WTC11 (cell line): ENCODE data around the gene BCAS1. TPM values are rescaled to one million over a fixed set of nuclear protein-coding genes. Genes with fewer than 3 reads are reported as not detected.

Source experiments
- ATAC-seq: fragments of 200-7000 bp; cut with Tn5 transposase; 2 replicates; pipeline ENCODE4 v1.10.0; 2021; ENCODE audit warnings: mild to moderate bottlenecking, moderate library complexity
- CTCF ChIA-PET: fragments of 300-600 bp; sonication (Branson Sonifier 250); formaldehyde crosslinking; loops from one replicate; lab custom pipeline; 2021; ENCODE audit warnings: antibody characterized with exemption; lab: Charles Lee
- POLR2A ChIA-PET: fragments of 350-600 bp; sonication (Branson Sonifier 250); formaldehyde crosslinking; loops from one replicate; lab custom pipeline; 2021; ENCODE audit warnings: antibody characterized with exemption; lab: Charles Lee
- DNase-seq: peaks from one replicate; pipeline ENCODE4 v3.0.0; 2021; ENCODE audit warnings: low spot score
- H3K27ac Mint-ChIP-seq: 2 replicates; pipeline ENCODE4 v1.8.0; 2021; ENCODE audit warnings: mixed read lengths
- H3K27me3 Mint-ChIP-seq: 2 replicates; pipeline ENCODE4 v1.8.0; 2021; ENCODE audit warnings: low read depth, mild to moderate bottlenecking, moderate library complexity, mixed read lengths
- H3K36me3 Mint-ChIP-seq: 2 replicates; pipeline ENCODE4 v1.8.0; 2021; ENCODE audit warnings: mixed read lengths
- H3K4me1 Mint-ChIP-seq: 2 replicates; pipeline ENCODE4 v1.8.0; 2022; ENCODE audit warnings: mixed read lengths
- H3K4me3 Mint-ChIP-seq: 2 replicates; pipeline ENCODE4 v1.8.0; 2021; ENCODE audit warnings: mild to moderate bottlenecking, moderate library complexity, mixed read lengths
- H3K9me3 Mint-ChIP-seq: 2 replicates; pipeline ENCODE4 v1.8.0; 2021; ENCODE audit warnings: mixed read lengths
- CDX4 ChIP-seq: fragments of 250-450 bp; sonication (Bioruptor Pico); IDR thresholded peaks from 2 replicates; pipeline ENCODE4 v1.9.0; 2021; ENCODE audit warnings: moderate library complexity, mild to moderate bottlenecking, inconsistent platforms, borderline replicate concordance
- CREB1 ChIP-seq: sonication (generic); formaldehyde crosslinking; IDR thresholded peaks from 2 replicates; pipeline ENCODE4 v1.8.0; 2023; ENCODE audit warnings: mild to moderate bottlenecking, missing genetic modification reagents
- E2F4 ChIP-seq: sonication (generic); formaldehyde crosslinking; IDR thresholded peaks from 2 replicates; pipeline ENCODE4 v1.8.1; 2022; ENCODE audit warnings: low read depth, mild to moderate bottlenecking, moderate library complexity, missing genetic modification reagents, borderline replicate concordance
- ERG ChIP-seq: fragments of 250-450 bp; sonication (Bioruptor Pico); IDR thresholded peaks from 2 replicates; pipeline ENCODE4 v1.8.0; 2021; ENCODE audit warnings: mild to moderate bottlenecking
- ESRRA ChIP-seq: sonication (generic); formaldehyde crosslinking; IDR thresholded peaks from 2 replicates; pipeline ENCODE4 v1.8.1; 2022; ENCODE audit warnings: mild to moderate bottlenecking, missing genetic modification reagents, borderline replicate concordance
- FOXJ3 ChIP-seq: sonication (generic); formaldehyde crosslinking; IDR thresholded peaks from 2 replicates; pipeline ENCODE4 v1.9.0; 2021; ENCODE audit warnings: missing genetic modification reagents, mild to moderate bottlenecking, borderline replicate concordance
- GRHL2 ChIP-seq: fragments of 250-450 bp; sonication (Bioruptor Pico); IDR thresholded peaks from 2 replicates; pipeline ENCODE4 v1.8.0; 2022; ENCODE audit warnings: mild to moderate bottlenecking, moderate library complexity; ENCODE audit not compliant: insufficient replicate concordance, severe bottlenecking
- JAZF1 ChIP-seq: fragments of 250-450 bp; sonication (Bioruptor Pico); IDR thresholded peaks from 2 replicates; pipeline ENCODE4 v1.9.0; 2021; ENCODE audit warnings: moderate library complexity, mild to moderate bottlenecking, inconsistent platforms
- MAX ChIP-seq: sonication (generic); formaldehyde crosslinking; IDR thresholded peaks from 2 replicates; pipeline ENCODE4 v1.8.0; 2022; ENCODE audit warnings: mild to moderate bottlenecking, missing genetic modification reagents
- MYBL2 ChIP-seq: sonication (generic); formaldehyde crosslinking; IDR thresholded peaks from 2 replicates; pipeline ENCODE4 v1.8.1; 2023; ENCODE audit warnings: mild to moderate bottlenecking, moderate library complexity, missing genetic modification reagents
- NR1H2 ChIP-seq: sonication (generic); formaldehyde crosslinking; IDR thresholded peaks from 2 replicates; pipeline ENCODE4 v1.9.0; 2021; ENCODE audit warnings: mild to moderate bottlenecking, moderate library complexity, missing genetic modification reagents
- PRDM15 ChIP-seq: sonication (generic); formaldehyde crosslinking; IDR thresholded peaks from 2 replicates; pipeline ENCODE4 v1.8.0; 2022; ENCODE audit warnings: missing genetic modification reagents
- RORB ChIP-seq: fragments of 250-450 bp; sonication (Bioruptor Pico); IDR thresholded peaks from 2 replicates; pipeline ENCODE4 v1.9.0; 2021; ENCODE audit warnings: mild to moderate bottlenecking
- TCF7 ChIP-seq: sonication (generic); formaldehyde crosslinking; IDR thresholded peaks from 2 replicates; pipeline ENCODE4 v1.8.0; 2022; ENCODE audit warnings: mild to moderate bottlenecking, low read depth, missing genetic modification reagents, moderate library complexity
- TEAD4 ChIP-seq: sonication (generic); formaldehyde crosslinking; IDR thresholded peaks from 2 replicates; pipeline ENCODE4 v1.8.0; 2022; ENCODE audit warnings: mild to moderate bottlenecking, missing genetic modification reagents
- USF1 ChIP-seq: sonication (generic); formaldehyde crosslinking; IDR thresholded peaks from 2 replicates; pipeline ENCODE4 v1.8.0; 2022; ENCODE audit warnings: mild to moderate bottlenecking, missing genetic modification reagents
- ZBTB21 ChIP-seq: sonication (generic); formaldehyde crosslinking; IDR thresholded peaks from 2 replicates; pipeline ENCODE4 v1.8.1; 2023; ENCODE audit warnings: mild to moderate bottlenecking, missing genetic modification reagents, borderline replicate concordance
- ZMAT4 ChIP-seq: fragments of 250-450 bp; sonication (Bioruptor Pico); IDR thresholded peaks from 2 replicates; pipeline ENCODE4 v1.9.0; 2021; ENCODE audit warnings: mild to moderate bottlenecking
- ZNF138 ChIP-seq: sonication (generic); formaldehyde crosslinking; conservative IDR thresholded peaks from 2 replicates; pipeline ENCODE4 v1.8.1; 2022; ENCODE audit warnings: mild to moderate bottlenecking, moderate library complexity, missing genetic modification reagents
- ZNF281 ChIP-seq: sonication (generic); formaldehyde crosslinking; IDR thresholded peaks from 2 replicates; pipeline ENCODE4 v1.8.0; 2023; ENCODE audit warnings: mild to moderate bottlenecking, missing genetic modification reagents
- ZNF512 ChIP-seq: sonication (generic); formaldehyde crosslinking; IDR thresholded peaks from 2 replicates; pipeline ENCODE4 v1.8.1; 2022; ENCODE audit warnings: missing genetic modification reagents, borderline replicate concordance
- ZNF671 ChIP-seq: fragments of 250-450 bp; sonication (Bioruptor Pico); IDR thresholded peaks from 2 replicates; pipeline ENCODE4 v1.8.0; 2021; ENCODE audit warnings: mild to moderate bottlenecking
- total RNA-seq: library from RNA; stranded (reverse); gene quantifications from 3 replicates; pipeline ENCODE4 v1.2.3, GENCODE V29; 2021

Gene BCAS1
- total RNA-seq, 1 experiment from 2014 or later, result 0.11 TPM

- TF ChIP-seq ZNF512, result no peak
- TF ChIP-seq CREB1 (CRISPR knock-in tag), result no peak
- no peak for TF ChIP-seq NR1H2 (CRISPR knock-in tag)
- no peak for TF ChIP-seq RORB
- no peak for TF ChIP-seq ZBTB21
- no peak for TF ChIP-seq FOXJ3
Measured at GRCh38 chr20:53966774-53967398, 103.5 kb downstream of the BCAS1 start (continued).

- DNase-seq (no peak), ATAC-seq (no peak)
- Mint-ChIP-seq H3K9me3 (peaks cover 11% of the 10 kb centered on the region; the same call in 1 of the 2 replicates), H3K4me1 (peaks cover 21% of the 10 kb centered on the region), H3K36me3 (no peaks in the 10 kb centered on the region), H3K27ac (no peak overlapping the region), H3K4me3 (no peak overlapping the region), H3K27me3 (no peaks in the 10 kb centered on the region)
- POLR2A ChIA-PET, result no interaction called here
- no peak for TF ChIP-seq ESRRA
- no peak for TF ChIP-seq ZMAT4 (CRISPR knock-in tag)
- TF ChIP-seq TCF7, result no peak
- TF ChIP-seq MAX (CRISPR knock-in tag), result no peak
- TF ChIP-seq ZNF671 (CRISPR knock-in tag), result no peak
- TF ChIP-seq USF1, result no peak
- no peak for TF ChIP-seq ZNF281
- TF ChIP-seq TEAD4, result no peak
- no peak for TF ChIP-seq CDX4 (CRISPR knock-in tag)
- no peak for TF ChIP-seq ERG (CRISPR knock-in tag)
- no peak for TF ChIP-seq MYBL2 (CRISPR knock-in tag)
- no peak for TF ChIP-seq PRDM15 (CRISPR knock-in tag)
- TF ChIP-seq ZNF138, result no peak
- no peak for TF ChIP-seq JAZF1 (CRISPR knock-in tag)
- TF ChIP-seq GRHL2 (CRISPR knock-in tag), result no peak
- TF ChIP-seq E2F4 (CRISPR knock-in tag), result no peak
- CTCF ChIA-PET, result interaction anchor here (1.3 kb wide), 1 partner anchor 25 kb away, joined by 6 read pairs; no protein-coding TSS in a partner anchor
Measured at GRCh38 chr20:53964501-53965253, 105.7 kb downstream of the BCAS1 start.
